ENCODE results near the gene ANTXR2.

ANTXR2 gene

GRCh38 chr4:80093563-80093962 is 20.5 kb upstream of the ANTXR2 start:
- no peak for DNase-seq (ENCODE audit: low read depth, low spot score)
- in situ Hi-C loops (cut with HindIII; ENCODE audit: low sequenced_read_pairs), result no loop called here
- no peak overlapping the region for H3K4me3 ChIP-seq (ENCODE audit: low read depth, low read length)
- TF ChIP-seq, protein P1, sequence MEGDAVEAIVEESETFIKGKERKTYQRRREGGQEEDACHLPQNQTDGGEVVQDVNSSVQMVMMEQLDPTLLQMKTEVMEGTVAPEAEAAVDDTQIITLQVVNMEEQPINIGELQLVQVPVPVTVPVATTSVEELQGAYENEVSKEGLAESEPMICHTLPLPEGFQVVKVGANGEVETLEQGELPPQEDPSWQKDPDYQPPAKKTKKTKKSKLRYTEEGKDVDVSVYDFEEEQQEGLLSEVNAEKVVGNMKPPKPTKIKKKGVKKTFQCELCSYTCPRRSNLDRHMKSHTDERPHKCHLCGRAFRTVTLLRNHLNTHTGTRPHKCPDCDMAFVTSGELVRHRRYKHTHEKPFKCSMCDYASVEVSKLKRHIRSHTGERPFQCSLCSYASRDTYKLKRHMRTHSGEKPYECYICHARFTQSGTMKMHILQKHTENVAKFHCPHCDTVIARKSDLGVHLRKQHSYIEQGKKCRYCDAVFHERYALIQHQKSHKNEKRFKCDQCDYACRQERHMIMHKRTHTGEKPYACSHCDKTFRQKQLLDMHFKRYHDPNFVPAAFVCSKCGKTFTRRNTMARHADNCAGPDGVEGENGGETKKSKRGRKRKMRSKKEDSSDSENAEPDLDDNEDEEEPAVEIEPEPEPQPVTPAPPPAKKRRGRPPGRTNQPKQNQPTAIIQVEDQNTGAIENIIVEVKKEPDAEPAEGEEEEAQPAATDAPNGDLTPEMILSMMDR (IDR thresholded peaks at IDR 0.05; ENCODE audit: low read depth, low read length), result no peak

DNA sequence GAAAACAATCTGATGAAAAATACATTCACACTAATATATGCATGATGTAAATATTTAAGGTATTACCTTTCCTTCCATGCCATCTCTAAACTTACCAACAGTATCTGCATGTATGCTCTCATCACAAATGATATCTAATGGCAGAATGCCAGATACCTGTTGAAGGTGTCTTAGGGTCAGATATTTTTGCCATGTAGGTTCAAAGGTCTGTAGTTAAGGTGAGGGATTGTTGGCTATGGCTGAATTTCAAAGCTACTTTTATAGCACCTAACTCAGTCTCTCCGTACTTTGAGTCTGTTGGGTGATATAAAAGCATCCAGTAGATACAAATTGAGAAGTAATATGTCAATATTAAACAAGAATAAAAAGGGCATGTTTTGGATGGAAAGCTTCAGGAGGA is 19.8 kb upstream of the ANTXR2 start:
- in situ Hi-C loops (cut with HindIII; ENCODE audit: low sequenced_read_pairs), result no loop called here
- TF ChIP-seq, protein P1 (IDR thresholded peaks at IDR 0.05; ENCODE audit: low read depth, low read length), result no peak
- H3K4me3 ChIP-seq (ENCODE audit: low read depth, low read length), result no peak overlapping the region
- DNase-seq (ENCODE audit: low read depth, low spot score), result no peak

DNA sequence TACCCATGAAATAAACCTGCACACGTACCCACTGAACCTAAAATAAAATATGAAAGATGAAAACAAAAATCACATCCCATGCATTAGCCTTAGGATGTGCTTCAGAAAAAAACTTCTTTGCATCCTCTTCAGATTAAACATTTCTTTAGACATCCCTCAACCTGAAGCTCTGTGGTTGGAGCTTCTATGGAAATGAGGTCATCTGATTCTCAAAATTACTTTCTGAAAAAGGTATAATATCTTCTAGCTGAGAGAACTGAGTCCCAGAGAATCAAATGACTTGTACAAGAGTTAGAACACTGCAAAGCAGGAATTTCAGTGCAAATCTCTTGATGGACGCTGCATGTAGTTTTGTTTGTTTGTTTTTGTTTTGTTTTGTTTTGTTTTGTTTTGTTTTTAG is 19.1 kb upstream of the ANTXR2 start:
- TF ChIP-seq, protein P1 (IDR thresholded peaks at IDR 0.05; ENCODE audit: low read depth, low read length), result no peak
- no peak for DNase-seq (ENCODE audit: low read depth, low spot score)
- no peak overlapping the region for H3K4me3 ChIP-seq (ENCODE audit: low read depth, low read length)
- in situ Hi-C loops (cut with HindIII; ENCODE audit: low sequenced_read_pairs), result no loop called here

- TF ChIP-seq, protein P1 (IDR thresholded peaks at IDR 0.05; ENCODE audit: low read depth, low read length), result no peak
- in situ Hi-C loops (cut with HindIII; ENCODE audit: low sequenced_read_pairs), result no loop called here
- DNase-seq (ENCODE audit: low read depth, low spot score), result no peak
- no peak overlapping the region for H3K4me3 ChIP-seq (ENCODE audit: low read depth, low read length)
Observed at GRCh38 chr4:80091688-80092087, 18.7 kb upstream of the ANTXR2 start.

- TF ChIP-seq, protein P1 (IDR thresholded peaks at IDR 0.05; ENCODE audit: low read depth, low read length), result no peak
- in situ Hi-C loops (cut with HindIII; ENCODE audit: low sequenced_read_pairs), result no loop called here
- no peak overlapping the region for H3K4me3 ChIP-seq (ENCODE audit: low read depth, low read length)
- no peak for DNase-seq (ENCODE audit: low read depth, low spot score)
Observed at GRCh38 chr4:80091184-80091583, 18.2 kb upstream of the ANTXR2 start.

- in situ Hi-C loops (cut with HindIII; ENCODE audit: low sequenced_read_pairs), result no loop called here
- H3K4me3 ChIP-seq (ENCODE audit: low read depth, low read length), result no peak overlapping the region
- DNase-seq (ENCODE audit: low read depth, low spot score), result no peak
- TF ChIP-seq, protein P1 (IDR thresholded peaks at IDR 0.05; ENCODE audit: low read depth, low read length), result no peak
Observed at GRCh38 chr4:80090090-80090489, 17.1 kb upstream of the ANTXR2 start.

DNA sequence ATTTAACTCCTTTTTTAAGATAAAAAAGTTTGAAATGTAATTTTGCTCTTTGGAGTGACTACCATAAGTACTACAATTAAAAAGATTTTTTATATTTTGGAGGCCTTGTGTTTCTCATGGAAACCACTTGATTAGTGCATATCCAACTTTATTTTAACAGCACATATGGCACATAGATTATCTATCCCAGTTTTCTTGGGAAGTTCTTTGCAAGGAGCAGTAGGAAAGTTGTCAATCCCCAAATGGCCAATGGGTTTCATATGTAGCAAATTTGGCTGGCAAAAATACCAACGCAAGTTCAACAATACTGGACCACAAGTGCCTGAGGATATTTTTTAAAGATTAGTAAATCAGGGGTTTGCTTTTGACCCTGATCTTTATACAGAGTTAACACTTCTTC is 15.4 kb upstream of the ANTXR2 start:
- TF ChIP-seq, protein P1 (IDR thresholded peaks at IDR 0.05; ENCODE audit: low read depth, low read length), result no peak
- no peak overlapping the region for H3K4me3 ChIP-seq (ENCODE audit: low read depth, low read length)
- in situ Hi-C loops (cut with HindIII; ENCODE audit: low sequenced_read_pairs), result no loop called here
- no peak for DNase-seq (ENCODE audit: low read depth, low spot score)

All from astrocyte of the spinal cord (primary cell).